Omental fat pad (tissue), 4 donors: ENCODE data around the gene GIPC2. TPM values are rescaled to one million over a fixed set of nuclear protein-coding genes. Genes with fewer than 3 reads are reported as not detected.
"Not testable (repeated sequence)": the region's sequence is repeated elsewhere in the genome, so short reads cannot be mapped to it uniquely, and the experiment has no call there.

Experiments used
- ATAC-seq: fragments of 150-250 bp; one replicate; pipeline ENCODE4 v1.9.1; 2016; ENCODE audit warnings: mild to moderate bottlenecking, moderate library complexity; ENCODE audit not compliant: low FRiP score
- DNase-seq: peaks from one replicate; pipeline ENCODE4 v3.0.0-alpha.2; 2019; ENCODE audit warnings: low spot score
- total RNA-seq, 4 donors: library from RNA; depleted of rRNA; stranded (reverse); fragments of >200 nt; gene quantifications; one replicate each; pipeline ENCODE4 v1.1.0, GENCODE V29; 2016
- TF ChIP-seq, protein P1 (sequence below), 3 donors: fragments of 450-650 bp; IDR thresholded peaks; one replicate each; pipeline ENCODE4 v1.5.1; 2016 to 2017; ENCODE audit warnings: antibody characterized with exemption in 3 of 3, mild to moderate bottlenecking in 3 of 3, moderate library complexity in 2 of 3

Gene GIPC2
- total RNA-seq, 4 donors from 2014 or later, result 1.4 to 15.9 (median 3.1) TPM

DNA sequence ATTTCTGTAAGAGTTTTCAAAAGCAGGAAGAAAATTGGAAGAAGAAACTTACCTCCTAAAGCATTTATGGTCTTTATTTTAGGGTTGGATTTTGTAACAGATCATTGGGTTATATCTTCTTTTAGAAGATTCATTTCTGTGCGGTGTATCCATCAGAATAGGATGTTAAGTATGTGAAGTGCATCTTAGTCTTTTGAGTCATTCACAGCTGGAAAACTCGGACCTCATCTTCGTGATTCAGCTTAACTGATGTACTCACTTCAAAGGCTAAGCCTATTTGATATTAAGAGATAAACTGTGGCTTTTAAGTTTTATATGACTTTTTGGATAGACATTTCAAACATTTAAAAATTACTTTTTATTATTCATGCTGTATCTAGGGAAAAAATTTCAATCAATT is 56.3 kb downstream of the GIPC2 start:
- ATAC-seq (no peak), DNase-seq (no peak)
- TF ChIP-seq, protein P1, sequence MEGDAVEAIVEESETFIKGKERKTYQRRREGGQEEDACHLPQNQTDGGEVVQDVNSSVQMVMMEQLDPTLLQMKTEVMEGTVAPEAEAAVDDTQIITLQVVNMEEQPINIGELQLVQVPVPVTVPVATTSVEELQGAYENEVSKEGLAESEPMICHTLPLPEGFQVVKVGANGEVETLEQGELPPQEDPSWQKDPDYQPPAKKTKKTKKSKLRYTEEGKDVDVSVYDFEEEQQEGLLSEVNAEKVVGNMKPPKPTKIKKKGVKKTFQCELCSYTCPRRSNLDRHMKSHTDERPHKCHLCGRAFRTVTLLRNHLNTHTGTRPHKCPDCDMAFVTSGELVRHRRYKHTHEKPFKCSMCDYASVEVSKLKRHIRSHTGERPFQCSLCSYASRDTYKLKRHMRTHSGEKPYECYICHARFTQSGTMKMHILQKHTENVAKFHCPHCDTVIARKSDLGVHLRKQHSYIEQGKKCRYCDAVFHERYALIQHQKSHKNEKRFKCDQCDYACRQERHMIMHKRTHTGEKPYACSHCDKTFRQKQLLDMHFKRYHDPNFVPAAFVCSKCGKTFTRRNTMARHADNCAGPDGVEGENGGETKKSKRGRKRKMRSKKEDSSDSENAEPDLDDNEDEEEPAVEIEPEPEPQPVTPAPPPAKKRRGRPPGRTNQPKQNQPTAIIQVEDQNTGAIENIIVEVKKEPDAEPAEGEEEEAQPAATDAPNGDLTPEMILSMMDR (IDR thresholded peaks at IDR 0.05), result no peak

DNA sequence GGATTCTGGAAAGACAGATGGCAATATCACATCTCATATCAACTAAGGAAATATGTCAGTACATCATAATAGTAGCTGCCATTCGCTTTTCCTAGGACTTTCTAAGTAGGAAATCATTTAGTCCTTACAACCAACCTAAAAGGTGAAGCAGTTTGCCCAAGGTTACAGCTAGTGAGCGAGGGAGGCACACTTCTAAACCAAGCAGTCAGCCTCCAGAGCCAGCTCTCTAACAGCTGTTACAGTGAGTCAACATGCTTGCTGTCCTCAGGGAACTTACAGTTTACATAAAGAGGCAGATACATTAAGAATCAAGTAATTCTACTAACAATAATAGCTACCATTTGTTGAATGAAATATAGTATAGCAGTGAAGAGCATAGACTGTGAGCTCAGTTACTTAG is 57.1 kb downstream of the GIPC2 start:
- DNase-seq (no peak), ATAC-seq (no peak)
- TF ChIP-seq, protein P1 (IDR thresholded peaks at IDR 0.05), result no peak

DNA sequence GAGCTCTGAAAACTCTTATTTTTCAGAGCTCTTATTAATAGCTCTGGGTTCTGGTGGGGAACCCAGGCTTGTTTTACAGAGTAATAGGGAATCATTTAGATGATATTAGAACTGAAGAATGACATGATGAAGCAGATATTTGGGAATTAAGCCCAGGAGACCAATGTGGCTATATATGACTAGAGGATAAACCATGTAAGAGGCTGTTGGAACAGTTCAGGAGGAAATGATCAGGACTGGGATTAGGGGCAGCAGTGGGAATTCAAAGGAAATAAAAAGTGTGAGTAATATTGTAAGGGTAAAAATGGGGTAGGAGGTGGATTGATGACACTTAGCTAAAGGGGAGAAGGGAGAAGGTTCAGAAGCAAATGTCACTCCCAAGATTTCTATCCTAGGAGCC is 58.6 kb downstream of the GIPC2 start:
- DNase-seq (no peak), ATAC-seq (no peak)
- TF ChIP-seq, protein P1 (IDR thresholded peaks at IDR 0.05), result no peak

DNA sequence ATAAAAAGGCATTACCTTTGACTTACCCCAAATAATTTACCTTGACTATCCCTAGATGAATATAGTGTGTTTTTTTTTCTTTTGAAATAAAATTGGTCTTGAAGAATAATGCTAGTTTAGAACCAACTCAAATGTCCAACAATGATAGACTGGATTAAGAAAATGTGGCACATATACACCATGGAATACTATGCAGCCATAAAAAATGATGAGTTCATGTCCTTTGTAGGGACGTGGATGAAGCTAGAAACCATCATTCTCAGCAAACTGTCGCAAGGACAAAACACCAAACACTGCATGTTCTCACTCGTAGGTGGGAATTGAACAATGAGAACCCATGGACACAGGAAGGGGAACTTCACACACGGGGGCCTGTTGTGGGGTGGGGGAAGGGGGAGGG is 63.9 kb downstream of the GIPC2 start:
- not testable (repeated sequence) for ATAC-seq, DNase-seq

DNA sequence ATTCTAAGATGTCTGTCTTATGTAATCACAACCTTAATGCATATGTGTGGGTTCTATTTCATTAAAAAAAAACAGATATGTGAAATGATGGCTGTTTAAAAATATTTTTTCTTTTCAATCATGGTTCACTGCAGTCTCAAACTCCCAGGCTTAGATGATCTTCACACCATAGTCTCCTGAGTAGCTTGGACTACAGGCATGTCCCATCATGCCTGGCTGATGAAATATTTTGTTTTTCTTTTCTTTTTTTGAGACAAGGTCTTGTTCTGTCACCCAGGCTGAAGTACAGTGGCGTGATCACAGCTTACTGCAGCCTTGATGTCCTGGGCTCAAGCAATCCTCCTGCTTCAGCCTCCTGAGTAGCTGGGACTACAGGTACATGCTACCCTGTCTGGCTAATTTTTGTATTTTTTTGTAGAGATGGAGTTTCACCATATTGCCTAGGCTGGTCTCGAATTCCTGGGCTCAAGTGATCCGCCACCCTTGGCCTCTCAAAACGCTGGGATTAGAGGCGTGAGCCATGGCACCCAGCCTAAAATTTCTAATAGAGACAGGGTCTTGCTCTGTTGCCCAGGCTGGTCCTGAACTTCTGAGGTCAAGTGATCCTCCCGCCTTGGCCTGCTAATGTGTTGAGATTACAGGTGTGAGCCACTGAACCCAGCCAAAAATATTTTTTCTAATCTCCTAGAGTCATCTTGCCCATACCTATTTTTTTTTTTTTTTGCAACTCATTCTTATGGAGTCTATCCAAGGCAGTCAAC is 67.6 kb downstream of the GIPC2 start:
- ATAC-seq (no peak), DNase-seq (no peak)
- TF ChIP-seq, protein P1 (IDR thresholded peaks at IDR 0.05), result no peak

DNA sequence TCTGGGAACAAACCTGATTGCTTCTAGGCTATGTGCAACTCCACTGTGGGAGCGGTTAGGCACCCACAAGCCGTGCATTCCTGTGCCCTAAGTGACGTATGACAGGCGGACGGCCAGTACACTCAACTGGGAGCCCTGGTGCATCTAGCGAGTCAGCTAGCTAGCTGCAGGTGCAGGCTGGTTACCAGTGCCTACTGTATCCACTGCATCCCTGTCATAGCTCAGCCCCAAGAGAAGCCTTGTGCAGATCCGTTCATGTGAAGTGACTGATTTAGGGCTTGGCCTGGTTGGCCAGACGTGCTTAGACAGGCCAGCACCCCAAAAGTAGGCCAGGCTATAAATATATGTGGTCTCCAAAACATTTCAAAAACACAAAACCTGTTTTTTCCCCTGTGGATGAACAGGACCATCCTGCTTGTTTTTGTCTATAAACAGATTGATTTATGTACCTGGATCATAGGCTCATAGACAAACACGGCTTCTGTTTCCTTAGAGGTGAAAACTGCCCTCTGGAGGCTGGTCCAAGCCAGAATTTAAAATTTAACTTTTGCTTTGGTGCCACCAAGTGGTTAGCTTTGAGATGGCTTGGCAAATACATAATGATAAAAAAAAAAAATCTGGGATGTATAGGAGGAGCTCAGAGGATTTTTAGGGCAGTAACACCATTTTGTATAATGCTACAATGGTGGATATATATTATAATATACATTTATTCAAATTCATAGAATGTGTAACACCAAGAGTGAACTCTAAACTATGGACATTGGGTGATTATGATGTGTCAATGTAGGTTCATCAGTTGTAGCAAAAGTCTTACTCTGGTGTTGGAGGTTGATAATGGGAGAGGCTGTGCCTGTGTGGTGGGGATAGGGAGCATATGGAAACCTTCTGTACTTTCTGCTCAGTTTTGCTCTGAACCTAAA is 68.5 kb downstream of the GIPC2 start:
- no peak for DNase-seq
- TF ChIP-seq, protein P1 (IDR thresholded peaks at IDR 0.05), result no peak
- no peak for ATAC-seq

DNA sequence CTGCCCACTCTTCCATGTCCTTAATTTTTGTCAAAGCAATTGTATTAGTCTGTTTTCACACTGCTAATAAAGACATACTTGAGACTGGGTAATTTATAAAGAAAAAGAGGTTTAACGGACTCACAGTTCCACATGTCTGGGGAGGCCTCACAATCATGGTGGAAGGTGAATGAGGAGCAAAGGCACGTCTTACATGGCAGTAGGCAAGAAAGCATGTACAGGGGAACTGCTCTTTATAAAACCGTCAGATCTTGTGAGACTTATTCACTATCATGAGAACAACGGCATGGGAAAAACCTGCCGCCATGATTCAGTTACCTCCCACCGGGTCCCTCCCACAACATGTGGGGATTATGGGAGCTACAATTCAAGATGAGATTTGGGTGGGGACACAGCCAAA is 74.7 kb downstream of the GIPC2 start:
- not testable (repeated sequence) for ATAC-seq, DNase-seq

DNA sequence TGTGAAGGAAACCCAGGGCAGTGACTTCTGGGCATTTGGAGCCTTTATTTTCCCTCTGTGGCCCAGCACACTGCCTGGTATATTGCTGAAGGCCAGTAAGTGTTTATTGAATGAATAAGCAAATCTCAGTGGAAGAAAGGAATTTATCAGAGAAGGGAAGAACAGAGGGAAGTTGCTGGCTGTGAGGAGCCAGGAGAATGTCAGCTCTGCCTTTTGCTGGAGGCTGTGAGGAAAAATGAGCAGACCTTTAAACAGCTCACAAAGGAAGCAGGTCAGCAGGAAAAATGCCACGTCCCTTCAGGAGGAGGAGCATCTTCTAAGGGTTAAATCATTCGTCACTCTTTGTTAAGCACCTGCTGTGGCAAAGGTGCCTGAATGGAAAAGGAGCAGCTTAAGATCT is 75.9 kb downstream of the GIPC2 start:
- DNase-seq (no peak), ATAC-seq (no peak)
- TF ChIP-seq, protein P1 (IDR thresholded peaks at IDR 0.05), result no peak
